ENCODE results near the gene ZNF813.

The ZNF813 gene

GRCh38 chr19:53520547-53521372 is 53.2 kb downstream of the ZNF813 start:
- DNase-seq (ENCODE audit: low spot score), result peak; percentile 97

GRCh38 chr19:53521373-53522202 is 54.1 kb downstream of the ZNF813 start:
- DNase-seq (ENCODE audit: low spot score), result no peak

- no peak for DNase-seq (ENCODE audit: low spot score)
Measured at GRCh38 chr19:53525922-53526321, 58.4 kb downstream of the ZNF813 start.

- DNase-seq (ENCODE audit: low spot score), result no peak
Measured at GRCh38 chr19:53530622-53531021, 63.1 kb downstream of the ZNF813 start.

- DNase-seq (ENCODE audit: low spot score), result no peak
Measured at GRCh38 chr19:53531457-53531856, 63.9 kb downstream of the ZNF813 start.

- DNase-seq (ENCODE audit: low spot score), result no peak
Measured at GRCh38 chr19:53532362-53532761, 64.8 kb downstream of the ZNF813 start.

GRCh38 chr19:53536225-53536548 is 68.7 kb downstream of the ZNF813 start:
- DNase-seq (ENCODE audit: low spot score), result no peak

GRCh38 chr19:53537121-53537520 is 69.6 kb downstream of the ZNF813 start:
- no peak for DNase-seq (ENCODE audit: low spot score)

- no peak for DNase-seq (ENCODE audit: low spot score)
Measured at GRCh38 chr19:53537521-53538377, 70.2 kb downstream of the ZNF813 start, which contains the start of gene ZNF331. ZNF331 (plus strand) TSS chr19:53538145; CDS start chr19:53569377, 31,232 bp downstream.

- DNase-seq (ENCODE audit: low spot score), result no peak
Measured at GRCh38 chr19:53538378-53539109, 71.0 kb downstream of the ZNF813 start.

GRCh38 chr19:53540091-53540490 is 72.6 kb downstream of the ZNF813 start:
- no peak for DNase-seq (ENCODE audit: low spot score)

- DNase-seq (ENCODE audit: low spot score), result no peak
Measured at GRCh38 chr19:53541971-53542370, 74.4 kb downstream of the ZNF813 start.

GRCh38 chr19:53545271-53546065 is 77.9 kb downstream of the ZNF813 start:
- no peak for DNase-seq (ENCODE audit: low spot score)
